GM12878 (cell line): ENCODE data around the gene NUP214. TPM values are rescaled to one million over a fixed set of nuclear protein-coding genes. Genes with fewer than 3 reads are reported as not detected.
"Not testable (repeated sequence)": the region's sequence is repeated elsewhere in the genome, so short reads cannot be mapped to it uniquely, and the experiment has no call there.

Experiments used
- ATAC-seq: fragments of 200-7000 bp; cut with Tn5 transposase; 3 replicates; pipeline ENCODE4 v1.9.1; 2020; ENCODE audit warnings: mild to moderate bottlenecking, moderate library complexity
- BruUV-seq: library from RNA; stranded (reverse); fragments of 400-500 nt; replicated peaks from 2 replicates; lab custom pipeline; 2021; lab: Mats Ljungman, UMichigan
- CTCF ChIA-PET: fragments of 300-600 bp; sonication (Branson Sonifier 250); formaldehyde crosslinking; extraction: SDS; loops from one replicate; lab custom pipeline; 2021; ENCODE audit warnings: inconsistent platforms; lab: Yijun Ruan, JAX
- POLR2A ChIA-PET: fragments of 350-600 bp; formaldehyde crosslinking; extraction: SDS; loops from one replicate; lab custom pipeline; 2021; ENCODE audit warnings: inconsistent platforms; lab: Charles Lee
- RAD21 ChIA-PET: fragments of 300-600 bp; sonication (Branson Sonifier 250); formaldehyde crosslinking; loops from one replicate; lab custom pipeline; 2023; ENCODE audit warnings: antibody characterized with exemption; ENCODE audit not compliant: unreplicated experiment; lab: Charles Lee
- SMC1A ChIA-PET: fragments of 300-600 bp; sonication (Branson Sonifier 250); formaldehyde crosslinking; loops from one replicate; lab custom pipeline; 2023; ENCODE audit not compliant: unreplicated experiment, uncharacterized antibody; lab: Charles Lee
- DNase-seq: peaks from one replicate; pipeline ENCODE4 v3.0.0-alpha.2; 2011; ENCODE audit warnings: low read depth, low spot score
- FAIRE-seq: peaks from 3 replicates; lab custom pipeline; 2011; peaks lifted over from hg19 to GRCh38; lab: Jason Lieb, UNC
- H2AFZ ChIP-seq: 2 replicates; pipeline ENCODE4 v1.6.0; 2011; ENCODE audit warnings: low read depth, low read length, control low read depth; ENCODE audit not compliant: control insufficient read depth
- H3K27ac ChIP-seq: 2 replicates; pipeline ENCODE4 v1.5.1; 2011; ENCODE audit warnings: control low read depth; ENCODE audit not compliant: control insufficient read depth, insufficient read depth
- H3K27me3 ChIP-seq, 2 experiments: replicated peaks in 1 of 2; 2 replicates each; pipeline versions ENCODE4 v1.6.0 to v1.6.1; 2011; ENCODE audit warnings: low read length in 1 of 2; ENCODE audit not compliant: control insufficient read depth in 2 of 2, insufficient read depth in 2 of 2
- H3K36me3 ChIP-seq, 2 experiments: 2 replicates each; pipeline ENCODE4 v1.5.1; 2011; ENCODE audit warnings: low read length in 1 of 2; ENCODE audit not compliant: control insufficient read depth in 2 of 2, insufficient read depth in 2 of 2
- H3K4me1 ChIP-seq: 2 replicates; pipeline ENCODE4 v1.6.1; 2011; ENCODE audit warnings: mild to moderate bottlenecking, low read length, moderate library complexity, mixed read lengths; ENCODE audit not compliant: control insufficient read depth, insufficient read depth
- H3K4me2 ChIP-seq: 2 replicates; pipeline ENCODE4 v1.6.0; 2011; ENCODE audit warnings: control low read depth; ENCODE audit not compliant: control insufficient read depth, insufficient read depth
- H3K4me3 ChIP-seq: fragments of 200-600 bp; sonication (generic); 2 replicates; pipeline ENCODE4 v1.5.1; 2016
- H3K79me2 ChIP-seq: 2 replicates; pipeline ENCODE4 v1.6.0; 2011; ENCODE audit warnings: low read length; ENCODE audit not compliant: control insufficient read depth, insufficient read depth
- H3K9ac ChIP-seq: 2 replicates; pipeline ENCODE4 v1.8.0; 2011; ENCODE audit warnings: low read length, control low read depth, mixed read lengths; ENCODE audit not compliant: control insufficient read depth, insufficient read depth
- H3K9me3 ChIP-seq: replicated peaks from 3 replicates; pipeline ENCODE4 v1.5.1; 2011; ENCODE audit warnings: mild to moderate bottlenecking, low read length; ENCODE audit not compliant: control insufficient read depth, insufficient read depth
- H4K20me1 ChIP-seq: 2 replicates; pipeline ENCODE4 v1.6.0; 2011; ENCODE audit not compliant: control insufficient read depth, insufficient read depth
- CBFB ChIP-seq: IDR thresholded peaks from 2 replicates; pipeline ENCODE4 v1.6.1; 2016; ENCODE audit warnings: antibody characterized with exemption, low read depth
- CHD2 ChIP-seq: IDR thresholded peaks from 2 replicates; pipeline ENCODE4 v1.6.1; 2011; ENCODE audit warnings: low read depth, low read length, improper control_type of control experiment, borderline replicate concordance
- DPF2 ChIP-seq: fragments of 450-650 bp; IDR thresholded peaks from 2 replicates; pipeline ENCODE4 v1.6.1; 2017; ENCODE audit warnings: mild to moderate bottlenecking
- GABPA ChIP-seq: IDR thresholded peaks from 2 replicates; pipeline ENCODE4 v1.6.1; 2014; ENCODE audit warnings: antibody characterized with exemption, low read depth, mild to moderate bottlenecking, inconsistent platforms
- RAD21 ChIP-seq: IDR thresholded peaks from 2 replicates; pipeline ENCODE4 v1.6.1; 2011; ENCODE audit warnings: mild to moderate bottlenecking, low read depth, low read length, moderate library complexity; ENCODE audit not compliant: insufficient read depth
- SMAD1 ChIP-seq: fragments of 450-650 bp; IDR thresholded peaks from 2 replicates; pipeline ENCODE4 v1.6.1; 2018; ENCODE audit warnings: mild to moderate bottlenecking, low read depth; ENCODE audit not compliant: partially characterized antibody
- WGBS: methylation state at CpG from one replicate; pipeline ENCODE4 v1.1.6; 2016; ENCODE audit warnings: low lambda C conversion rate; ENCODE audit not compliant: insufficient replicate concordance, insufficient coverage; ENCODE audit errors: missing lambda C conversion rate; 5-methylcytosine and 5-hydroxymethylcytosine counted together
- in situ Hi-C: fragments of 300-500 bp; cut with MboI; formaldehyde crosslinking; loops from 9 replicates; pipeline ENCODE4 v1.14.3; 2018; ENCODE audit warnings: mixed read lengths
- intact Hi-C: fragments of 100-400 bp; cut with micrococcal nuclease; formaldehyde crosslinking; loops from one replicate; pipeline ENCODE4 v1.14.2; 2022; ENCODE audit not compliant: unreplicated experiment
- polyA plus RNA-seq, 11 experiments: library from polyadenylated mRNA; depleted of rRNA in 4 of 11; unstranded in 6 of 11; stranded (reverse) in 5 of 11; fragments of >200 nt; fragmentation: Nextera tagmentation in 4 of 11; fragmentation: Illumina TruSeq in 1 of 11; extraction: Ambion mirVana in 4 of 11; extraction: Trizol in 1 of 11; gene quantifications; 1 replicate in 1 of 11; 2 replicates in 10 of 11; pipeline versions ENCODE4 v1.2.1 to v1.2.3, GENCODE V29; 2011 to 2016; ENCODE audit warnings: inconsistent platforms in 2 of 11, missing spikeins in 2 of 11, low read depth in 1 of 11
- total RNA-seq, 4 experiments: library from RNA; depleted of rRNA in 3 of 4; stranded (reverse); fragments of >200 nt in 3 of 4; fragmentation: Illumina TruSeq in 1 of 4; extraction: Trizol in 1 of 4; gene quantifications; 2 replicates each; pipeline versions ENCODE4 v1.2.1 to v1.2.3, GENCODE V29; 2013 to 2021
- TF ChIP-seq, protein P1 (sequence below): IDR thresholded peaks from 2 replicates; pipeline ENCODE4 v1.6.1; 2012; ENCODE audit warnings: low read depth, low read length, improper control_type of control experiment

The NUP214 gene
- total and polyA plus RNA-seq, 10 of the 15 experiments (the other 5 are each of a cell fraction or from before 2014, with no cell fraction given): 11.7 to 53.8 (median 17.6) TPM

DNA sequence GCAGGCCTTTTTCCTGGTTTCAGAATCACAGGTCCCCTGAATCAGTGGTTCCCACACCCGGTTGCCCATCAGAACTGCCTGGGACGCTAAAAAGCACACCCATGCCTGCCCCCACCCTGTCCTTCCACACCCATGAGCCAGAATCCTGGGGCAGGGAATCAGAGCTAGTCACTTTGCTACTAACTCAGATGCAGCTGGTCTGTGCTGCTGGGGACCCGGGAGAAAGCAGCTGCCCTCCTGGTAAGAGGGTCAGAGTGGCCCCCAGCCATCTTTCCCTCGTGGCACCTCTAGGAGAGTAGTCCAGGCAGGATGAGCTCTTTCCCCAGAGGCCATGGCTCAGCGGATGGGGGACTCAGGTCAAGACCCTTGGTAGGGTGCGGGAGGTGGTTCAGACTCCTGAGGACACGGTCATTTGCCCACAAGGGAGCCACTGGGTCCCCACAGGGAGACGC lies 11.3 kb upstream of the NUP214 start:
- POLR2A ChIA-PET: no interaction called here
- 17% methylated on average over 8 of the region's 8 CpGs for WGBS

DNA sequence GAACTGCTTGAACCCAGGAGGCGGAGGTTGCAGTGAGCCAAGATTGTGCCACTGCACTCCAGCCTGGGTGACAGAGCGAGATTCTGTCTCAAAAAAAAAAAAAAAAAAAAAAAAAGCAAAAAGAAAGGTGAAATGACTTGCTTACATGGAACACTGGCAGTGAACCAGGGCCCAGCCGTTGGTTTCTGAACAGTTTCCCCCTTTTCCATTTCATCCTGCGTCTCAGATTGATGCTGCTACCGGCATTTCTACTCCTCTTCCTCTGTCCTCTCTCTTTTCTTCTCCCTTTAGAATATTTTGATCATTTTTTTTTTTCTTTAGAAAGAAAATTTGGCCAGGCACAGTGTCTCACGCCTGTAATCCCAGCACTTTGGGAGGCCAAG lies 10.0 kb upstream of the NUP214 start:
- SMC1A ChIA-PET, intact Hi-C loops, H2AFZ ChIP-seq, DNase-seq, H3K4me2 ChIP-seq, H3K4me1 ChIP-seq, H4K20me1 ChIP-seq, CTCF ChIA-PET, FAIRE-seq, BruUV-seq, RAD21 ChIA-PET, H3K27me3 ChIP-seq, ATAC-seq, H3K36me3 ChIP-seq, H3K9ac ChIP-seq, H3K27ac ChIP-seq, H3K9me3 ChIP-seq, in situ Hi-C loops, H3K79me2 ChIP-seq, POLR2A ChIA-PET, H3K4me3 ChIP-seq: not testable (repeated sequence)
- 58% methylated on average over 5 of the region's 6 CpGs for WGBS

More for the DNA sequence above, 11.3 kb upstream of the NUP214 start:
- Histone ChIP-seq H3K4me1 (no peaks in the 10 kb centered on the region), H3K27me3 (peaks cover 1 to 6% of the 10 kb centered on the region in 2 experiments; a peak in 2 of 4 replicates), H3K4me3 (no peak overlapping the region), H3K4me2 (no peak overlapping the region), H4K20me1 (no peaks in the 10 kb centered on the region), H3K79me2 (no peaks in the 10 kb centered on the region), H3K9ac (no peak overlapping the region), H3K27ac (no peak overlapping the region), H2AFZ (no peak overlapping the region), H3K9me3 (no peaks in the 10 kb centered on the region), H3K36me3 (no peaks in the 10 kb centered on the region)
- BruUV-seq: no TSS peak
- ChIA-PET SMC1A (no interaction called here), CTCF (no interaction called here), RAD21 (interaction anchor here (0.7 kb wide), 1 partner anchor 58 kb away, joined by 4 read pairs; no protein-coding TSS in a partner anchor)
- intact Hi-C loops: no loop called here
- no peak for DNase-seq
- FAIRE-seq: no peak
- TF ChIP-seq, protein P1, sequence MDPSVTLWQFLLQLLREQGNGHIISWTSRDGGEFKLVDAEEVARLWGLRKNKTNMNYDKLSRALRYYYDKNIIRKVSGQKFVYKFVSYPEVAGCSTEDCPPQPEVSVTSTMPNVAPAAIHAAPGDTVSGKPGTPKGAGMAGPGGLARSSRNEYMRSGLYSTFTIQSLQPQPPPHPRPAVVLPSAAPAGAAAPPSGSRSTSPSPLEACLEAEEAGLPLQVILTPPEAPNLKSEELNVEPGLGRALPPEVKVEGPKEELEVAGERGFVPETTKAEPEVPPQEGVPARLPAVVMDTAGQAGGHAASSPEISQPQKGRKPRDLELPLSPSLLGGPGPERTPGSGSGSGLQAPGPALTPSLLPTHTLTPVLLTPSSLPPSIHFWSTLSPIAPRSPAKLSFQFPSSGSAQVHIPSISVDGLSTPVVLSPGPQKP: no peak
- TF ChIP-seq DPF2: no peak
- no peak for TF ChIP-seq CHD2
- TF ChIP-seq SMAD1: no peak
- TF ChIP-seq GABPA: no peak
- no peak for TF ChIP-seq RAD21
- no peak for TF ChIP-seq CBFB
- no peak for ATAC-seq
- in situ Hi-C loops: no loop called here
